Astrocyte (in vitro differentiated cells and primary cell): ENCODE data around the gene POU5F1. TPM values are rescaled to one million over a fixed set of nuclear protein-coding genes. Genes with fewer than 3 reads are reported as not detected.

Experiments used
- DNase-seq: peaks from one replicate; pipeline ENCODE4 v3.0.0-alpha.2; 2010; ENCODE audit warnings: low read depth
- FAIRE-seq: peaks from 2 replicates; lab custom pipeline; 2011; peaks lifted over from hg19 to GRCh38; lab: Jason Lieb, UNC
- H2AFZ ChIP-seq: 2 replicates; pipeline ENCODE4 v1.6.0; 2012; ENCODE audit warnings: low read depth, low read length, inconsistent platforms
- H3K27ac ChIP-seq: 2 replicates; pipeline ENCODE4 v1.5.1; 2011; ENCODE audit warnings: low read depth, low read length, inconsistent platforms
- H3K27me3 ChIP-seq: 2 replicates; pipeline ENCODE4 v1.6.0; 2011; ENCODE audit warnings: low read length, inconsistent platforms; ENCODE audit not compliant: insufficient read depth
- H3K36me3 ChIP-seq: 2 replicates; pipeline ENCODE4 v1.5.1; 2011; ENCODE audit warnings: low read length, inconsistent platforms; ENCODE audit not compliant: insufficient read depth
- H3K4me1 ChIP-seq: 2 replicates; pipeline ENCODE4 v1.5.1; 2011; ENCODE audit warnings: low read length, inconsistent platforms; ENCODE audit not compliant: insufficient read depth
- H3K4me2 ChIP-seq: 2 replicates; pipeline ENCODE4 v1.6.0; 2012; ENCODE audit warnings: low read length, inconsistent platforms
- H3K4me3 ChIP-seq: 2 replicates; pipeline ENCODE4 v1.5.1; 2011; ENCODE audit warnings: low read depth, mild to moderate bottlenecking, low read length, inconsistent platforms; ENCODE audit not compliant: insufficient read depth
- H3K79me2 ChIP-seq: 2 replicates; pipeline ENCODE4 v1.6.0; 2012; ENCODE audit warnings: mild to moderate bottlenecking, low read length, inconsistent platforms; ENCODE audit not compliant: insufficient read depth
- H3K9ac ChIP-seq: 2 replicates; pipeline ENCODE4 v1.6.0; 2012; ENCODE audit warnings: mild to moderate bottlenecking, low read length, inconsistent platforms
- H3K9me3 ChIP-seq: 2 replicates; pipeline ENCODE4 v1.5.1; 2012; ENCODE audit warnings: low read depth, mild to moderate bottlenecking, low read length, inconsistent platforms; ENCODE audit not compliant: insufficient read depth
- H4K20me1 ChIP-seq: 2 replicates; pipeline ENCODE4 v1.6.0; 2012; ENCODE audit warnings: low read length, inconsistent platforms; ENCODE audit not compliant: insufficient read depth
- H3K27ac Mint-ChIP-seq: one replicate; pipeline ENCODE4 v1.8.0; 2021; ENCODE audit warnings: mild to moderate bottlenecking, mixed read lengths; ENCODE audit not compliant: unreplicated experiment
- H3K27me3 Mint-ChIP-seq: one replicate; pipeline ENCODE4 v1.8.0; 2021; ENCODE audit warnings: low read depth, mixed read lengths; ENCODE audit not compliant: unreplicated experiment
- H3K36me3 Mint-ChIP-seq: one replicate; pipeline ENCODE4 v1.8.0; 2021; ENCODE audit warnings: low read depth, mixed read lengths; ENCODE audit not compliant: unreplicated experiment
- H3K4me1 Mint-ChIP-seq: one replicate; pipeline ENCODE4 v1.8.0; 2021; ENCODE audit warnings: low read depth, mixed read lengths; ENCODE audit not compliant: unreplicated experiment
- H3K4me3 Mint-ChIP-seq: one replicate; pipeline ENCODE4 v1.8.0; 2021; ENCODE audit warnings: mild to moderate bottlenecking, moderate library complexity, mixed read lengths; ENCODE audit not compliant: unreplicated experiment
- H3K9me3 Mint-ChIP-seq: one replicate; pipeline ENCODE4 v1.8.0; 2021; ENCODE audit warnings: mild to moderate bottlenecking, mixed read lengths; ENCODE audit not compliant: unreplicated experiment
- CTCF ChIP-seq: IDR thresholded peaks from 2 replicates; pipeline ENCODE4 v1.5.1; 2011; ENCODE audit warnings: low read depth, mild to moderate bottlenecking, inconsistent platforms, low read length, moderate library complexity; ENCODE audit not compliant: insufficient read depth
- EZH2 ChIP-seq: IDR thresholded peaks from 2 replicates; pipeline ENCODE4 v1.6.1; 2012; ENCODE audit warnings: mild to moderate bottlenecking, low read length, inconsistent platforms; ENCODE audit not compliant: insufficient read depth
- total RNA-seq: library from RNA; stranded (reverse); gene quantifications from 2 replicates; pipeline ENCODE4 v1.2.1, GENCODE V29; 2021

The POU5F1 gene
- total RNA-seq, 1 donor from 2014 or later = 5.4 TPM

- TF ChIP-seq EZH2 (no peak), CTCF (no peak)
- Histone ChIP-seq H3K4me3 (no peak overlapping the region), H3K9me3 (no peaks in the 10 kb centered on the region), H3K4me1 (no peaks in the 10 kb centered on the region), H3K79me2 (no peaks in the 10 kb centered on the region), H2AFZ (no peak overlapping the region), H4K20me1 (no peaks in the 10 kb centered on the region), H3K9ac (no peak overlapping the region), H3K27me3 (no peaks in the 10 kb centered on the region), H3K4me2 (no peak overlapping the region), H3K27ac (no peak overlapping the region), H3K36me3 (no peaks in the 10 kb centered on the region)
- DNase-seq (no peak), FAIRE-seq (no peak)
- no peaks in the 10 kb centered on the region for H3K27me3 Mint-ChIP-seq
- H3K9me3 Mint-ChIP-seq = no peaks in the 10 kb centered on the region
- no peak overlapping the region for H3K27ac Mint-ChIP-seq
- H3K36me3 Mint-ChIP-seq = peaks cover 2% of the 10 kb centered on the region
- peak overlapping the region; percentile 14 for H3K4me3 Mint-ChIP-seq
- peaks cover 7% of the 10 kb centered on the region for H3K4me1 Mint-ChIP-seq
These were observed 34.8 kb downstream of the POU5F1 start for GRCh38 chr6:31135710-31136109.

- Histone ChIP-seq H2AFZ (no peak overlapping the region), H4K20me1 (no peaks in the 10 kb centered on the region), H3K4me1 (no peaks in the 10 kb centered on the region), H3K4me2 (no peak overlapping the region), H3K9ac (no peak overlapping the region), H3K36me3 (no peaks in the 10 kb centered on the region), H3K27ac (no peak overlapping the region), H3K79me2 (no peaks in the 10 kb centered on the region), H3K27me3 (no peaks in the 10 kb centered on the region), H3K9me3 (no peaks in the 10 kb centered on the region), H3K4me3 (no peak overlapping the region)
- peaks cover 6% of the 10 kb centered on the region for H3K36me3 Mint-ChIP-seq
- H3K9me3 Mint-ChIP-seq = no peaks in the 10 kb centered on the region
- H3K4me1 Mint-ChIP-seq = no peaks in the 10 kb centered on the region
- H3K27me3 Mint-ChIP-seq = no peaks in the 10 kb centered on the region
- H3K27ac Mint-ChIP-seq = no peak overlapping the region
- FAIRE-seq = no peak
- TF ChIP-seq CTCF (no peak), EZH2 (no peak)
- H3K4me3 Mint-ChIP-seq = no peak overlapping the region
- DNase-seq = no peak
These were observed 37.7 kb downstream of the POU5F1 start for GRCh38 chr6:31132806-31133205.

- no peak overlapping the region for H3K9ac ChIP-seq
- no peaks in the 10 kb centered on the region for H3K79me2 ChIP-seq
- no peaks in the 10 kb centered on the region for H3K36me3 ChIP-seq
- FAIRE-seq (no peak), DNase-seq (no peak)
- no peak for TF ChIP-seq EZH2
- no peak for TF ChIP-seq CTCF
- Mint-ChIP-seq H3K9me3 (no peaks in the 10 kb centered on the region), H3K4me1 (peaks cover 4% of the 10 kb centered on the region), H3K27ac (no peak overlapping the region), H3K36me3 (peaks cover 5% of the 10 kb centered on the region), H3K4me3 (no peak overlapping the region), H3K27me3 (no peaks in the 10 kb centered on the region)
- H3K9me3 ChIP-seq = no peaks in the 10 kb centered on the region
- no peak overlapping the region for H2AFZ ChIP-seq
- H3K4me3 ChIP-seq = no peak overlapping the region
- no peaks in the 10 kb centered on the region for H3K27me3 ChIP-seq
- H3K4me1 ChIP-seq = no peaks in the 10 kb centered on the region
- no peak overlapping the region for H3K4me2 ChIP-seq
- H3K27ac ChIP-seq = no peak overlapping the region
- no peaks in the 10 kb centered on the region for H4K20me1 ChIP-seq
These were observed 38.9 kb downstream of the POU5F1 start for GRCh38 chr6:31131595-31131994.
